Stimulated activated CD4-positive, alpha-beta T cell treated with anti-CD3 and anti-CD28 coated beads, Interleukin-2, amount 100 ng/mL, for 48 hours (primary cell): ENCODE data around the gene CNTN1.

Source experiments
- DNase-seq, 2 donors: peaks; one replicate each; pipeline ENCODE4 v3.0.0-alpha.2; 2020

CNTN1 gene

GRCh38 chr12:40784102-40784501 lies 91.9 kb downstream of the CNTN1 start:
- DNase-seq, result no peak

GRCh38 chr12:40788276-40788675 lies 96.0 kb downstream of the CNTN1 start:
- DNase-seq, result no peak

GRCh38 chr12:40792792-40793386 lies 100.7 kb downstream of the CNTN1 start:
- DNase-seq, result no peak

GRCh38 chr12:40793471-40793870 lies 101.2 kb downstream of the CNTN1 start:
- DNase-seq, result no peak

- no peak for DNase-seq
Observed at GRCh38 chr12:40794087-40794486, 101.8 kb downstream of the CNTN1 start.

GRCh38 chr12:40801082-40801481 lies 108.8 kb downstream of the CNTN1 start:
- DNase-seq, result no peak

GRCh38 chr12:40801861-40802260 lies 109.6 kb downstream of the CNTN1 start:
- DNase-seq, result no peak

GRCh38 chr12:40802656-40803055 lies 110.4 kb downstream of the CNTN1 start:
- no peak for DNase-seq

GRCh38 chr12:40819436-40820108 lies 127.3 kb downstream of the CNTN1 start:
- DNase-seq, result no peak

GRCh38 chr12:40820794-40821484 lies 128.7 kb downstream of the CNTN1 start:
- DNase-seq, result no peak

GRCh38 chr12:40825156-40825555 lies 132.9 kb downstream of the CNTN1 start:
- no peak for DNase-seq

GRCh38 chr12:40827683-40828592 lies 135.7 kb downstream of the CNTN1 start:
- DNase-seq, result no peak

- no peak for DNase-seq
Observed at GRCh38 chr12:40828593-40828990, 136.4 kb downstream of the CNTN1 start.

- no peak for DNase-seq
Observed at GRCh38 chr12:40829738-40830144, 137.5 kb downstream of the CNTN1 start.

GRCh38 chr12:40831916-40832315 lies 139.7 kb downstream of the CNTN1 start:
- DNase-seq, result no peak

- DNase-seq, result no peak
Observed at GRCh38 chr12:40832668-40833067, 140.4 kb downstream of the CNTN1 start.

GRCh38 chr12:40833818-40834217 lies 141.6 kb downstream of the CNTN1 start:
- no peak for DNase-seq

GRCh38 chr12:40834321-40834720 lies 142.1 kb downstream of the CNTN1 start:
- DNase-seq, result no peak

- DNase-seq, result no peak
Observed at GRCh38 chr12:40837891-40838429, 145.7 kb downstream of the CNTN1 start.

- DNase-seq, result no peak
Observed at GRCh38 chr12:40843495-40843894, 151.3 kb downstream of the CNTN1 start.

GRCh38 chr12:40853221-40853620 lies 161.0 kb downstream of the CNTN1 start:
- DNase-seq, result no peak

GRCh38 chr12:40854604-40855003 lies 162.4 kb downstream of the CNTN1 start:
- DNase-seq, result no peak

GRCh38 chr12:40864891-40865290 lies 172.7 kb downstream of the CNTN1 start:
- DNase-seq, result no peak
